SU-DHL-6 (cell line): ENCODE data around the gene SFMBT2.

Source experiments
- H2AFZ ChIP-seq: fragments of 200-600 bp; sonication (generic); 2 replicates; pipeline ENCODE4 v1.6.1; 2014; ENCODE audit warnings: low read depth, mild to moderate bottlenecking, moderate library complexity, mixed read lengths, antibody characterized with exemption, low read length; ENCODE audit not compliant: severe bottlenecking
- H3F3A ChIP-seq: fragments of 200-600 bp; shearing (Covaris generic); 2 replicates; pipeline ENCODE4 v1.6.0; 2016; ENCODE audit warnings: antibody characterized with exemption, mild to moderate bottlenecking; ENCODE audit not compliant: insufficient read depth
- H3K27ac ChIP-seq: fragments of 200-600 bp; sonication (generic); 2 replicates; pipeline ENCODE4 v1.5.1; 2016; ENCODE audit warnings: low read depth, mild to moderate bottlenecking, low read length, moderate library complexity, mixed read lengths
- H3K27me3 ChIP-seq: fragments of 200-600 bp; sonication (generic), shearing (Covaris generic); 2 replicates; pipeline ENCODE4 v1.6.0; 2014; ENCODE audit warnings: mild to moderate bottlenecking, low read length
- H3K36me3 ChIP-seq: fragments of 200-600 bp; sonication (generic); 2 replicates; pipeline ENCODE4 v1.6.1; 2014; ENCODE audit warnings: mild to moderate bottlenecking, low read length, mixed read lengths
- H3K4me2 ChIP-seq: fragments of 300-600, 200-600 bp; shearing (Covaris generic), sonication (generic); 2 replicates; pipeline ENCODE4 v1.6.0; 2014; ENCODE audit warnings: low read length, low read depth, mild to moderate bottlenecking; ENCODE audit not compliant: poor library complexity, severe bottlenecking
- H3K4me3 ChIP-seq: fragments of 200-600 bp; sonication (generic); 2 replicates; pipeline ENCODE4 v1.5.1; 2014; ENCODE audit warnings: antibody characterized with exemption, low read length, mild to moderate bottlenecking, mixed read lengths; ENCODE audit not compliant: insufficient read depth, poor library complexity, severe bottlenecking
- H3K79me2 ChIP-seq: fragments of 200-600 bp; sonication (generic); 2 replicates; pipeline ENCODE4 v1.6.1; 2014; ENCODE audit warnings: mild to moderate bottlenecking, low read length, moderate library complexity; ENCODE audit not compliant: insufficient read depth
- H3K9ac ChIP-seq: fragments of 200-600 bp; sonication (generic); 2 replicates; pipeline ENCODE4 v1.7.0; 2014; ENCODE audit warnings: mild to moderate bottlenecking, low read length
- H3K9me2 ChIP-seq: fragments of 200-600 bp; sonication (generic); replicated peaks from 2 replicates; pipeline ENCODE4 v1.6.1; 2014; ENCODE audit warnings: low read length; ENCODE audit not compliant: insufficient read depth
- H3K9me3 ChIP-seq: fragments of 200-600 bp; sonication (generic); 2 replicates; pipeline ENCODE4 v1.6.1; 2014; ENCODE audit warnings: low read length, mixed read lengths; ENCODE audit not compliant: insufficient read depth
- H4K20me1 ChIP-seq: fragments of 200-600 bp; sonication (generic); 2 replicates; pipeline ENCODE4 v1.6.1; 2014; ENCODE audit warnings: low read depth, mild to moderate bottlenecking, antibody characterized with exemption, low read length, moderate library complexity, mixed read lengths
- EZH2phosphoT487 ChIP-seq: fragments of 200-600 bp; sonication (generic), shearing (Covaris generic); conservative IDR thresholded peaks from 2 replicates; pipeline ENCODE4 v1.6.1; 2018; ENCODE audit warnings: mild to moderate bottlenecking, antibody characterized with exemption, low read length, moderate library complexity, mixed read lengths
- TF ChIP-seq, protein P1 (sequence below): fragments of 200-600 bp; sonication (generic); IDR thresholded peaks from one replicate; pipeline ENCODE4 v1.5.1; 2017; ENCODE audit warnings: antibody characterized with exemption, mild to moderate bottlenecking, low read length, moderate library complexity; ENCODE audit not compliant: insufficient read depth, poor library complexity, severe bottlenecking

SFMBT2 gene

DNA sequence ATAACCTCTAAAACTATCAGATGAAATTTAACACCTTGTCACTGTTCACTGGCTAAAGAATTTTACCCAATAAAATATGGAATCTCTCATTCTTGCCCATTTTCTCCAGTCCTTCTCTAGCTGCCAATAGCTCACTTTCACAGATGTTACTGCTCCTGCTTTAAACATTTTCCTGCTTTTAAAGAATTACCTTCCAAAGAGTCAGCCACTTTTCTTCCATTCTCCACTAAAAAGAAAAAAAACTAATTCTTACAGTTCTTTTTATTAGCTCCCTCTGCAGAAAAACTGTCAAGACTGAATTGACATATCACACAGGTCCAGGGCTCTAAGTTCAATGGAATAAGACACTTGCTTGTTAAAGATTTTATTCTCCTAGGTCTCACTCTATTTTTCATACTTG is 114.8 kb downstream of the SFMBT2 start:
- H3K4me2 ChIP-seq, result no peak overlapping the region
- H3K27ac ChIP-seq, result no peak overlapping the region
- H4K20me1 ChIP-seq, result 0 out of 2 replicates have a peak, but pooled peaks cover 6% of the 10 kb centered on the region
- TF ChIP-seq, protein P1, sequence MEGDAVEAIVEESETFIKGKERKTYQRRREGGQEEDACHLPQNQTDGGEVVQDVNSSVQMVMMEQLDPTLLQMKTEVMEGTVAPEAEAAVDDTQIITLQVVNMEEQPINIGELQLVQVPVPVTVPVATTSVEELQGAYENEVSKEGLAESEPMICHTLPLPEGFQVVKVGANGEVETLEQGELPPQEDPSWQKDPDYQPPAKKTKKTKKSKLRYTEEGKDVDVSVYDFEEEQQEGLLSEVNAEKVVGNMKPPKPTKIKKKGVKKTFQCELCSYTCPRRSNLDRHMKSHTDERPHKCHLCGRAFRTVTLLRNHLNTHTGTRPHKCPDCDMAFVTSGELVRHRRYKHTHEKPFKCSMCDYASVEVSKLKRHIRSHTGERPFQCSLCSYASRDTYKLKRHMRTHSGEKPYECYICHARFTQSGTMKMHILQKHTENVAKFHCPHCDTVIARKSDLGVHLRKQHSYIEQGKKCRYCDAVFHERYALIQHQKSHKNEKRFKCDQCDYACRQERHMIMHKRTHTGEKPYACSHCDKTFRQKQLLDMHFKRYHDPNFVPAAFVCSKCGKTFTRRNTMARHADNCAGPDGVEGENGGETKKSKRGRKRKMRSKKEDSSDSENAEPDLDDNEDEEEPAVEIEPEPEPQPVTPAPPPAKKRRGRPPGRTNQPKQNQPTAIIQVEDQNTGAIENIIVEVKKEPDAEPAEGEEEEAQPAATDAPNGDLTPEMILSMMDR, result no peak
- TF ChIP-seq EZH2phosphoT487, result no peak
- H3K9ac ChIP-seq, result no peak overlapping the region
- no peak overlapping the region for H2AFZ ChIP-seq
- H3F3A ChIP-seq, result no peaks in the 10 kb centered on the region
- H3K9me2 ChIP-seq, result no peaks in the 10 kb centered on the region
- peaks cover 62% of the 10 kb centered on the region for H3K79me2 ChIP-seq
- no peaks in the 10 kb centered on the region for H3K9me3 ChIP-seq
- H3K4me3 ChIP-seq, result no peak overlapping the region
- H3K27me3 ChIP-seq, result no peaks in the 10 kb centered on the region
- H3K36me3 ChIP-seq, result no peaks in the 10 kb centered on the region

DNA sequence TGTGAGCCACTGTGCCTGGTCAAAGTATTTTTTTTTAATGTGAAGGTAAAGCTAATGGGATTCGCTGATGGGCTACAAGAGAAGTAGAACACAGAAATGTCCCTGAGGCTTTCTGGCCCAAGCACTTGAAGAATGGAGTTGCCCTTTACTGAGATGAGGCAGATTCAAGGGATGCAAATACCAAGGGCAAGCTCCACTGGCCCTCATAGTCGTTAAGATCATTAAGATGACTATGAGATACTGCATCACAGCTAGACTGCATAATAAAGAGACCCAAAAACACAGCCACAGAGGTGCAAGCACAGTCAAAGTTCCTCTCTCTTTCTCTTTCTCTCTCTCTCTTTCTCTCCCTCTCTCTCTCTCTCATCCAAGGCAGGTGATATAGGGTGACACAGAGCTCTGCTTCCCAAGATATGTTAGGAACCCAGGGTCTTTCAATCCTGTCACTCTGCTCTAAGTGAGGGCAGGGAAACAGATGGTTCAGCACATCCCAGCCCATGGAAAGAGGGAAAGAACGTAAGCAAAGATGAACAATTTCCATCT is 117.4 kb downstream of the SFMBT2 start:
- H3K9ac ChIP-seq, result no peak overlapping the region
- no peak overlapping the region for H2AFZ ChIP-seq
- no peaks in the 10 kb centered on the region for H3K9me2 ChIP-seq
- H3K36me3 ChIP-seq, result no peaks in the 10 kb centered on the region
- no peaks in the 10 kb centered on the region for H3K9me3 ChIP-seq
- no peaks in the 10 kb centered on the region for H3F3A ChIP-seq
- no peak overlapping the region for H3K4me2 ChIP-seq
- no peaks in the 10 kb centered on the region for H3K27me3 ChIP-seq
- 0 out of 2 replicates have a peak, but pooled peaks cover 6% of the 10 kb centered on the region for H4K20me1 ChIP-seq
- H3K4me3 ChIP-seq, result no peak overlapping the region
- TF ChIP-seq, protein P1, result no peak
- no peak for TF ChIP-seq EZH2phosphoT487
- H3K27ac ChIP-seq, result no peak overlapping the region
- peaks cover 64% of the 10 kb centered on the region for H3K79me2 ChIP-seq

DNA sequence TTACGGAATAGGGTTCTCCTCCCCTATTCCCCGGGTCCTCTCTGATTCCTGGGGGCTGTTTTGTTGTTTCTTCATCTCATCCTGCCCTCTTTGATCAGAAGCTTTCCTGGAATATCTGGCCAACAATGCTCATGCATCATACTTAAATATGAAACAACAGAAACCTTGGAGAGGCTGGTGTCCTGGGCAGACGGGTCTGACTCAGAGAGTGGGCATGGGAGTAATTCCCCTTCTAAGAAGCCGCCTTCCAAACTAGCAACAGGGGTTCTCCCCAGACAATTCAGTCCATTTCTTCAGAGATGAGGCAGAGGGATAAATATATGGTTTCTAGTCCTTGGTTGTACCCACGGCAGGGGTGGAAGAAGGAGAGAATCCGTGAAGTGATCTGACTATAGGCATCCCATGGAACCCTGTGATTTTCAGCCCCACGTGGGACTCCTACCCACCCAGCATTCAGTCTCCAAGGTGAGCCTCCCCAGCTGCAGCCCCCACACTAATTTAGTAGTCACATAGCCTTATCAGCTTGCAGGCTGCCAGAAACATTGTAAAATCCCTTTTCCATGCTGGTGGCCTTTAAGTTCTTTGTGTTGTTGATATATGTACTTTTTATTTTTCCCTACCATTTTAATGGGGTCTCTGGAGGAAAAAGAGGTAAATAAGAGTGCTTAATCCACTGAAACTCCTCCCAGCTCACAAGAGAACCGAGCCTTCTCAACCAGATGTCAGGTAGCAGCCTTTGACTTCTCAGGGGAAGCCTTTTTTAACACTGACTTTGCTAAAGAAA is 119.2 kb downstream of the SFMBT2 start:
- no peaks in the 10 kb centered on the region for H3K36me3 ChIP-seq
- H3K79me2 ChIP-seq, result peaks cover 60% of the 10 kb centered on the region
- H3K4me2 ChIP-seq, result no peak overlapping the region
- H3K9ac ChIP-seq, result no peak overlapping the region
- H3K4me3 ChIP-seq, result no peak overlapping the region
- no peaks in the 10 kb centered on the region for H3K9me2 ChIP-seq
- H2AFZ ChIP-seq, result no peak overlapping the region
- H3K9me3 ChIP-seq, result no peaks in the 10 kb centered on the region
- H4K20me1 ChIP-seq, result 0 out of 2 replicates have a peak, but pooled peaks cover 6% of the 10 kb centered on the region
- H3F3A ChIP-seq, result no peaks in the 10 kb centered on the region
- TF ChIP-seq, protein P1, result no peak
- TF ChIP-seq EZH2phosphoT487, result no peak
- no peaks in the 10 kb centered on the region for H3K27me3 ChIP-seq
- H3K27ac ChIP-seq, result no peak overlapping the region
